Activated CD4-positive, alpha-beta T cell treated with anti-CD3 and anti-CD28 coated beads, Interleukin-10, Interleukin-2, amounts not matched to agents 100 ng/mL and 50 ng/mL, durations not matched to agents 16 hours and 8 hours (primary cell): ENCODE data around the gene LDLRAD4.

Experiments used
- DNase-seq: peaks from one replicate; pipeline ENCODE4 v3.0.0-alpha.2; 2020

Gene LDLRAD4

GRCh38 chr18:13392899-13393298, 174.3 kb downstream of the LDLRAD4 start:
- DNase-seq, result no peak

DNA sequence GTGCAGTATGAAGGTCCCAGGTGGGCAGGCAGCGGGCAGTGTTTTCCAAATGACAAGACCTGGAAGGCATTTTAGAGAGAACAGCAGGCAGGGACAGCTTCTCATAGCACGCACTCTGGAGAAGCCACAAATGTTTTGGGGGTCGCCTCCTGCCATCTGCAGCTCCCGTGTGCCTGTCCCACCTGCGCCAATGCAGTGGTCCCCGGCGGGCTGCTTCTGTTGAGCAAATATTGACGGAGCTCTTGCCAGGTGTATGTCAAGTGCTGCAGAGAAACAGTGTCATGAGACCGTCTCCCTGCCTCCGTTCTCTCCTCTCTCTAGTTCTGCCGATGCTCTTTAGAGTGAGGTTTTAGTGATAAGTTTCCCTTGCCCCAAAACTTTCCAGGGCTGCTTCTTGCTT, 174.8 kb downstream of the LDLRAD4 start:
- DNase-seq, result no peak

DNA sequence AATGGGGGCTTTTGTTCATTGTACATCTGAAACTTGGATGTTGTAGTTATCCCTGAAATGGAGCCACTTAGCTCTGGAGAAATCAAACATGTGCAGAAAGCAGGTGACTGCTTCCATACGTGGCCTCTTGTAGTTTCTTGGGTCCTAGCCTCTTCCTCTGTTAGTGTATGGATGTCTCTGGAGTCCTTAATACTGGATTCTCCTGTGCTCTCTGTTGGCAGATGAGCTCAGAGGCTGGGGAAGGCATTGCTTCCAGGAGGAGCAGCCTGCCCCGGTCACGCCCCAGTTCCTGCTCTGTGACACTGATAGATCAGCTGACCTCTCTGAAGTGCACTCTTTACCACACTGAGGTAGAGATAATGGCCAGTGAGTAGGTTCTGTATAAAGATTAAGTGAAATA, 176.2 kb downstream of the LDLRAD4 start:
- no peak for DNase-seq

DNA sequence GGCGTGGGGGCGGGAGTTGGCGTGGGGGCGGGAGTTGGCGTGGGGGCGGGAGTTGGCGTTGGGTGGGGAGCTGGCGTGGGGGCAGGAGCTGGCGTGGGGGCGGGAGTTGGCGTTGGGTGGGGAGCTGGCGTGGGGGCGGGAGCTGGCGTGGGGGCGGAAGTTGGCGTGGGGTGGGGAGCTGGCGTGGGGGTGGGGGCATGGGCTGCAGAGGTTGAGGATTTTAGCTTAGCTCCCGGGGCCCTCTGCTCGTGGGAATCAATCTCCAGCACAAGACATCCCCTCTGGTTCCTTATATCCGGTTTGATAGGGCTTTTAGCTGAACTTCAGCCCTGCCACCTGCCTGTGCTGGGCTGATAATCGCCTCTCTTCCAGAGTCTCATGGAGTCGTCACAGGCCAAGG, 177.0 kb downstream of the LDLRAD4 start:
- DNase-seq, result no peak

GRCh38 chr18:13397504-13398163, 179.1 kb downstream of the LDLRAD4 start:
- DNase-seq, result no peak

DNA sequence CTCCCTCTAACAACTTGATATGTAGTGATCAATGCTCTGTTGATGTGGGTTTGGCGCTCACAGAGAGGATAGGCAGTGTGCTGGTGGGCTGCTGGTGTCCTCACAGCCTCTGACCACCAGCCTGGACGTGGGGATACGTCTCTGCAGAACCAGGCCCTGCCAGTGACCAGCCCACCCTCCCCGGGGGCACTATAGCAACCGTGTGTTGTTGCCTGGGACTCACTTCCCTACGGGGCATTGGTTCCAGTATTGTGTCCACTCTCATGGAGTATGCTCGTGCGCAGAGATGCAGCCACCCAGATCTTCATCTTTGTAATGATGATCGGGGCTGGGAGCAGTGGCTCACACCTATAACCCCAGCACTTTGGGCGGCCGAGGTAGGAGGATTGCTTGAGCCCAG, 180.1 kb downstream of the LDLRAD4 start:
- no peak for DNase-seq

DNA sequence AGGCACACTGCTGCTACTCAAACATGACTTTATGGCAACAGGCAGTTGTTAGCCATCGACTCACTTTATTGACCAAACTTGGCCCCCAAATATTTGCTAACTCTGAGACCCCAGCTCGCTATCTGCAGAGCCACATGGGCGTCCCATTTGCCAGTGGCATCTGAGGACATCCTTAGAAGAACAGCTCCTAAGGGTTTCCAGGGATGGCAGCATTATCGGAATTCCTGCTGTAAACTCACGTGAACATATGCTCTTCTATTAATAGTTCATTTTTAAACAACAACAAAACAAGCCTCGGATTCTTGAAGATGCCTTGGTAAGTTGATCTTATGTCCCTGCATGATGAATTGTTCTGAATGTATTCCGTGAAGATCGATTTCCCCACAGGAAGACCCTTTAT, 181.0 kb downstream of the LDLRAD4 start:
- no peak for DNase-seq

GRCh38 chr18:13400636-13401315, 182.2 kb downstream of the LDLRAD4 start:
- no peak for DNase-seq

DNA sequence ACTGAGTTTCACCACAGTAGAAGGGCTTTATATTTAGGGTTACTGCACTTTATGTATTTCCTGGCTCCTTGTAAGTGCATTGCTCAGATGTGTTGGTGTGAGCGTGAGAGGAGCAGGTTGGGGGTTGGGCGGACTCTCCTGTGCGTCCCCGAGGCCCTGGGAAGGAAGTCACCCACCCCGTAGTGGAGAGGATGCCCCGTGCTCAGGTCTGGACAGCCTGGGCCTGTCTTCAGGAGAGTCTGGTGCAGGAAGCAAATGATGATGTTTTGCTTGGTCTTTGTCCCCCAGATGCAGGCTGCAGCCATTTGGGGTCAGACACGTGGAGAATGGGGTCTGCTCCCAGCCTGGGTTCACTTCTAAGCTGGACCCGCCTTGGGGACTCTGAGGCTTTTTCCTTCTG, 182.8 kb downstream of the LDLRAD4 start:
- no peak for DNase-seq

- DNase-seq, result no peak
Observed at GRCh38 chr18:13401826-13402225, 183.3 kb downstream of the LDLRAD4 start.

DNA sequence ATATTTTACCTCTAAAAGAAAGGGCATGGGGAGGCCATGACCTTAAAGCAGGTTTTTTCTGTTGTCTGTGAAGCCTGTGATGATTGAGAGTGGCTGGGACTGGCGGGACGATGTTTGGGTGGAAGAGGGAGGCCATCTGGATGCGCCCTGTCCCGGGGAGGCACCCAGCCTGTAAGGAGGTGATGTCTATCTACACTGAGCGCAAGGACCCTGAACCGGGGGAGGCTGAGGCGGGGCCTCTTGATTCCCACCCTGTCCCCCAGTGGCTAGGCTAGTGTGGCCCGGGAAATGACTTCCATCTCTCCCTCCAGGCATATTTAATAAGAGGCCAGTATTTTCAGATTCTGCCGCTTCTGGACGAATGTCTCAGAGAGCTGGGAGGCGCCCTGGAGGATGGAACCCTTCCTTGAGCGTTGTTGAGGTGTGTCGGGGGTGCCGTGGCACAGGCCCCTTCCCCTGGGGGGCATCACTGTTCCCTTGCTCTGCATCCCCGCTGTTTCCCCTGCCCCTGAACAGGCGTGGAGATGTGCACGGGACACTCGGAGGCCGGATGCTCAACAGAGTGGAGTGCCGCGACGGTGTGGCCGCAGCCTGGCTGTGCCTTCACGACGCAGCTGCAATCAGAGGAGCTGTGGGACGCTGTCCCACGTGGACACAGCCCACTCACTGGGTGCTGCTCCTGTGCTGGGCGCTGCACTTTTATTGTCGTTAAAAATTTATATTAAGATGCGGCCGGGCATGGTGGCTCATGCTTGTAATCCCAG, 185.4 kb downstream of the LDLRAD4 start:
- no peak for DNase-seq

DNA sequence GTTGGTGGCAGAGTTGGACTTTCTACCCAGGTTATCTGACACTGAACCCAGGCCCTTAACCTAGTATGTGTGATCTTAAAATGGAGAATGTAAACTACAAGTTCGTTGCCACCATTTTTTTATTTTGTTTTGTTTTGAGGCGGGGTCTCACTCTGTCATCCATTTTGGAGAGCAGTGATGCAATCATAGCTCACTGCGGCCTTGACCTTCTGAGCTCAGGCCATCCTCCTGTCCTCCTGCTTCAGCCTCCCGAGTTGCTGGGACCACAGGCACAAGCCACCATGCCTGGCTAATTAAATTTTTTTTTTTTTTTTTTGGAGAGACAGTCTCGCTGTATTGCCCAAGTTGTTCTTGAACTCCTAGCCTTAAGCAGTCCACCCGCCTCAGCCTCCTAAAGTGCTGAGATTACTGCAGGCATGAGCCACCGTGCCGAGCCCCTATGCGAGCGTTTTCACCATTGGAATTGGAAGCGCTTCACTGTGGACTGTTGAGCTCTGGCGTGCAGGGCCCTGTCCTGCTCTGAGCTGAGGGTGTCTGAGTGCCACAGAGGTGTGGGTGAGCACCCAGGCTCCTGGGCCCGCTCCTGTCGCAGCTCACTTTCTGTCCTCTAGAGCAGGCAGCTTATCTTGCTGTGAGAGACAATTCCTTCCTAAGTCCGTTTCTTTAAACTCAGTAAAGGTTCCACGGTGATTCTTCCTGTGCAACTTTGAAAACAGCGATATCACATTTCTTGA, 186.9 kb downstream of the LDLRAD4 start:
- no peak for DNase-seq

DNA sequence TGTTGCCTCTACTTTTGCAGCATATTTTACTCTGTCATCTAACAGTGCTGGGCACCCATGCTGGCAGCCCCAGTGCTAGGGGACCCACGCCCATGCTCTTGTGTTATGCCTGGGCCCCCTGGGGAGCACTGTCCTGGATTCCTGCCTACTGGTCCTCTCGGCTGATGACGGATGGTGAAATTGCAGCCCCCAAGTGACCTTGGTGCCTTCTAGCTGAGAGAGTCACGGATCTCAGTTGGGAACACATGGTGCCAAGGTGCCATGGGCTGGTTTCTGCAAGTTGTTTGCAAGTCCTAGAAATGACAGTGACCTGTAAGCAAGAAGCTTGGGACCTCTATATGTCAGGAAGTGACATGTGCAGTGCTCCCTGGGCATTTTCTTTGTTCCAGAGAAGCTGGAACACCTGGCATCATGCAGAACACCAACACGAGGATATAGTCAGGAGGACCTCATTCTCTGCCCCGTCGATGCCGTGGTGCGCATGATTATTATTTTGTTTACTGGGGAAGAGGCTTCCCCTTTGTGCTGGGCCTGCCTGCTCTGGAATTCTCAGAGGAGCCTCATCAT, 187.6 kb downstream of the LDLRAD4 start:
- DNase-seq, result no peak

- DNase-seq, result no peak
Observed at GRCh38 chr18:13406736-13407135, 188.2 kb downstream of the LDLRAD4 start.

DNA sequence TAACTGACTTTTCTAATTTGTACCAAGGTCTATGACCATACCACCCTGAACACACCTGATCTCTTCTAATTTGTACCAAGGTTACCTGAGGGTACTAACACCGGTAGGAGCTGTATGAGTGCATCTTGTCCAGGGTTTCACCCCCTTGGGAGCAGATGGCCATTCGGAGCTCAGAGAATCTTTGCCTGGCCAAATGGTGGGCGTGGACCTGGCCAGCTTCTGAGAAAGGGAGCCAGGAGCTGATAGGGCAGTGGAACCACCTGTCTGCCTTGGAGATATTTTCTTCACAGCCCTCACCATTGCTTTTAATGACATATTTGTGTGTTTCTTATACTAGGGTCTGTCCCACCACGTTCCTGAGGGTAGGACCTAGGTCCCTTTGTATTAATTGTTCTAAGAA, 188.9 kb downstream of the LDLRAD4 start:
- DNase-seq, result no peak

- no peak for DNase-seq
Observed at GRCh38 chr18:13409026-13409425, 190.5 kb downstream of the LDLRAD4 start.

DNA sequence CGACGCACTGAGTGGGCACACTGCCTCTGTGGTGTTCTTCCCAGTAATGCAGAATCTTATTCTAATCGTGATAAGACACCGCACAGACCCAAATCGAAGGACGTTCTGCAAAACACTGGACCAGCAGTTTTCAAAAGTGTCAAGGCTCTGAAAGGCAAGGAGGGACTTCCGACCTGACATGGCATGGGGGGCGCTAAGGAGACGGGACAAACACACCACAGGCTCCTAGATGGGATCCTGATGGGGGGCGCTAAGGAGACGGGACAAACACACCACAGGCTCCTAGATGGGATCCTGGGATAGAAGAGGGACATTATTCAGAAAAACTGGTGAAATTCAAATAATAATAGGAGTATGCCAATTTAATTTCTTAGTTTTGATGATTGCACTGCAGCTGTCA, 191.4 kb downstream of the LDLRAD4 start:
- DNase-seq, result no peak

- no peak for DNase-seq
Observed at GRCh38 chr18:13410471-13410870, 191.9 kb downstream of the LDLRAD4 start.

- DNase-seq, result no peak
Observed at GRCh38 chr18:13412017-13412416, 193.5 kb downstream of the LDLRAD4 start.

- DNase-seq, result no peak
Observed at GRCh38 chr18:13412901-13413300, 194.3 kb downstream of the LDLRAD4 start.

GRCh38 chr18:13414102-13414501, 195.5 kb downstream of the LDLRAD4 start:
- no peak for DNase-seq

DNA sequence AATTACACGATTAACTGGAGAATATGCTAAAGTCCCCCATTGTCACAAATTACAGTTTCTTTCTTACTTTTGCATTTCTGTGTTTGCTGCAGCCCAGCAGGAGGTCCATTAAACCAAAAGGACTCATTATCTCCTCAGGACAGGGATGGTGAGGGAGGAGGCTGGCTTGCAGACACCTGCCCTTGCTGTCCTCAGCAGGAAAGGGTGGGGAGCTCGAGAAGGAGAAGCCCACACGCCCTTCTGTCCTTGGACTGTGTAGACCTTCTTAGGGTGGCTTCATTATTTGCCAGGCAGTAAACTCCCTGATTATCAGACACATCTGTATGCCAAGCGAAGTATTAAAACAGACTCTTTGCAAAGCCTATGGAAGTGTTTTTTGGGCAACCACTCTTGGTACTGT, 196.0 kb downstream of the LDLRAD4 start:
- no peak for DNase-seq

DNA sequence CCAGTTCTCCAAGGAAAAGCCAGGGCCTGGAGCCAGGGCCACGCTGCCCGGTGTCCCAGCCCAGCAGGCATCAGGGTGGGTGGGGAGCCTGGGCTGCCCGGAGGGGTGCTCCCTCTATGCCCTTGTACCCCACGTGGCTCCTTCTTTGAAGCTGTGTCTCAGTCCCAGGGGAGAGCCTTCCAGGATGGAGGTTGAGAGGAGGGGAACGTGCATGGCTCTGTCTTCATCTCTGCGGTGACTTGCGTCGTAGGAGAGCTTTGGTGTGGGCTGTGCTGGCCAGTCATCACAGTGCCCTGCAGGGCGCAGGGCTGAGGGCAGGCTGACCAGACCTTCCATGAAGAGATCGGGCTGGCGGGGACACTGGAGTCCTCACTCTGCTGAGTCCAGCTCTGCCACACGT, 197.2 kb downstream of the LDLRAD4 start:
- no peak for DNase-seq
